ENCODE data around the gene PDE4B. TPM values are rescaled to one million over a fixed set of nuclear protein-coding genes. Genes with fewer than 3 reads are reported as not detected.

Gene PDE4B
- total and polyA plus RNA-seq, 9 of the 15 experiments (the other 6 are each of a cell fraction or from before 2014, with no cell fraction given) = 0.09 TPM; not detected in 8

DNA sequence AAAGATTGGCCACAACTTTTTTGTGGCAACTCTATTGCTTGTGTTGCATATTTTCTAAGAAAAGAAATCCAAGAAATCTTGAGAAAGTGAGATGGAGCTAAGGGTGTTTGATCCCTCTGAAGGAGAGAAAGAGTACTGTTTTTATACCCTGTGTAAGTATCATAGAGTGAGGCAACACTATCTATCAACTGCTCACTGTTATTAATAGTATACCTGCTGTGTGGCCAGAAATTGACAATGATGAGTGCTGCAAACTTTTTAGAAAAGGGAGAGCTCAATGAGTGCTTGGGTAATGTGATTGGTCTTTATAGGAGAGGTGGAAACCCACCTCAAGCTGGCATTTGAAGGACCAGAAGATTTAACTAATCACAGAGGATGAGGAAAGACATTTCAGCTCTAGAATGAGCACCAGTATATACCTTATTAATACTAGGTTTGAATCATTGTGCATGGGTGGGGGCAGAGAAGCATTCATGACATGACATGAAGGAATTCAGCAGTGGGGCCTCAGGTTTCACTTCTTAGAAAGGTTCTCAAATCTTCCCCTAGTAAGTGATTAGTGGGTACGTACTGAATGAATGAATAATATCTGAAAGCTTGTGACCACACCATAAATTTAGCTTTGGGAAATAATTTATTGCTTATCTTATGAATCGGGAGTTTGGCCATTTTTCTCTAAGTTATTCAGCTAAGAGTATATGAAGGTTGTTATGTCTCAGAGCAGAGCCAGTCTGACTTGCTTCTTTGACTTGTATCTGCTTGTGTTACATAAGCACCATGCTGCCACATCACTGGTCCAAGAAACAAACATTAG, 572.1 kb downstream of the PDE4B start:
- H3K36me3 ChIP-seq (ENCODE audit: control insufficient read depth, insufficient read depth, low read length) = no peaks in the 10 kb centered on the region
- no peak overlapping the region for H3K9ac ChIP-seq (ENCODE audit: insufficient read depth in 1 of 2, low read depth in 2 of 2, low read length in 2 of 2)
- H3K27ac ChIP-seq (ENCODE audit: extremely low read depth, low read depth, low read length) = no peak overlapping the region
- 0 out of 5 replicates have a peak, but pooled peaks cover 0 to 2% of the 10 kb centered on the region in 2 experiments for H3K27me3 ChIP-seq (ENCODE audit: control insufficient read depth in 2 of 2, insufficient read depth in 2 of 2, low read length in 2 of 2)
- TF ChIP-seq PTTG1 (tag; IDR thresholded peaks at IDR 0.05; ENCODE audit: low read depth) = no peak
- no peak for TF ChIP-seq SIN3A (IDR thresholded peaks at IDR 0.05; ENCODE audit: borderline replicate concordance in 2 of 2, control insufficient read depth in 1 of 2, low read depth in 2 of 2, low read length in 2 of 2)
- no peak for TF ChIP-seq CREB3L1 (IDR thresholded peaks at IDR 0.05; ENCODE audit: borderline replicate concordance, low read depth)
- no peak for TF ChIP-seq ELF4 (CRISPR knock-in tag; IDR thresholded peaks at IDR 0.05)
- no peak for TF ChIP-seq SP2 (IDR thresholded peaks at IDR 0.05; ENCODE audit: extremely low read depth, low read depth, low read length, poor library complexity, severe bottlenecking)
- no TSS peak for BruUV-seq (replicated peaks)
- ChIA-PET POLR2A (no interaction called here), CTCF (ENCODE audit: low intra/inter-chr PET ratio) (no interaction called here)
- H3K9me3 ChIP-seq (replicated peaks; ENCODE audit: control insufficient read depth, insufficient read depth, low read depth, low read length) = no peaks in the 10 kb centered on the region
- DNase-seq (ENCODE audit: extremely low read depth in 1 of 4, low spot score in 3 of 4) (no peak), FAIRE-seq (no peak), ATAC-seq (no peak)
- intact Hi-C loops (cut with micrococcal nuclease) = no loop called here
- no peaks in the 10 kb centered on the region for H3K79me2 ChIP-seq (ENCODE audit: control insufficient read depth, insufficient read depth, low read length)
- no peak overlapping the region for H3K4me2 ChIP-seq (ENCODE audit: insufficient read depth, low read length)
- in situ Hi-C loops (cut with MboI) = no loop called here
- H2AFZ ChIP-seq (ENCODE audit: low read depth, low read length) = no peak overlapping the region
- H3K4me3 ChIP-seq = no peak overlapping the region
- no peaks in the 10 kb centered on the region for H3K4me1 ChIP-seq (replicated peaks in 1 of 2; ENCODE audit: control insufficient read depth in 2 of 2, insufficient read depth in 2 of 2, low read length in 2 of 2)
- H4K20me1 ChIP-seq (replicated peaks; ENCODE audit: control insufficient read depth, insufficient read depth, low read length) = no peaks in the 10 kb centered on the region
- no peaks in the 10 kb centered on the region for H3K9me1 ChIP-seq (ENCODE audit: control insufficient read depth, insufficient read depth, low read length)
- 3% methylated on average over 2 of the region's 2 CpGs for WGBS (ENCODE audit: insufficient coverage, low coverage, missing lambda C conversion rate)
